T-helper 2 cell treated with Interferon-gamma antibody and Interleukin-4, amounts not matched to agents 5 μg/mL and 100 μg/mL, for 36 hours (primary cell): ENCODE data around the gene VPS18.

Source experiments
- DNase-seq: peaks from one replicate; pipeline ENCODE4 v3.0.0; 2021; ENCODE audit warnings: low spot score
- H3K27ac Mint-ChIP-seq: one replicate; pipeline ENCODE4 v1.8.0; 2021; ENCODE audit warnings: mild to moderate bottlenecking, mixed read lengths
- H3K27me3 Mint-ChIP-seq: one replicate; pipeline ENCODE4 v1.8.0; 2021; ENCODE audit warnings: low read depth, mixed read lengths
- H3K36me3 Mint-ChIP-seq: one replicate; pipeline ENCODE4 v1.8.0; 2021; ENCODE audit warnings: low read depth, mixed read lengths
- H3K4me1 Mint-ChIP-seq: one replicate; pipeline ENCODE4 v1.8.0; 2021; ENCODE audit warnings: low read depth, mixed read lengths
- H3K4me3 Mint-ChIP-seq: one replicate; pipeline ENCODE4 v1.8.0; 2022; ENCODE audit warnings: mild to moderate bottlenecking, moderate library complexity, mixed read lengths
- H3K9me3 Mint-ChIP-seq: one replicate; pipeline ENCODE4 v1.8.0; 2021; ENCODE audit warnings: mixed read lengths

The VPS18 gene

GRCh38 chr15:40936709-40937666 lies 42.7 kb downstream of the VPS18 start:
- Mint-ChIP-seq H3K27me3 (peaks cover 10% of the 10 kb centered on the region), H3K36me3 (no peaks in the 10 kb centered on the region), H3K27ac (no peak overlapping the region), H3K4me1 (peaks cover 13% of the 10 kb centered on the region), H3K9me3 (no peaks in the 10 kb centered on the region), H3K4me3 (no peak overlapping the region)
- no peak for DNase-seq

GRCh38 chr15:40937762-40938535 lies 43.7 kb downstream of the VPS18 start:
- H3K4me1 Mint-ChIP-seq = peaks cover 17% of the 10 kb centered on the region
- H3K27me3 Mint-ChIP-seq = peaks cover 5% of the 10 kb centered on the region
- H3K9me3 Mint-ChIP-seq = no peaks in the 10 kb centered on the region
- H3K36me3 Mint-ChIP-seq = no peaks in the 10 kb centered on the region
- no peak for DNase-seq
- no peak overlapping the region for H3K27ac Mint-ChIP-seq
- no peak overlapping the region for H3K4me3 Mint-ChIP-seq

- no peaks in the 10 kb centered on the region for H3K36me3 Mint-ChIP-seq
- H3K27ac Mint-ChIP-seq = no peak overlapping the region
- H3K27me3 Mint-ChIP-seq = peaks cover 2% of the 10 kb centered on the region
- peaks cover 21% of the 10 kb centered on the region for H3K4me1 Mint-ChIP-seq
- DNase-seq = no peak
- H3K4me3 Mint-ChIP-seq = no peak overlapping the region
- H3K9me3 Mint-ChIP-seq = no peaks in the 10 kb centered on the region
Measured at GRCh38 chr15:40938536-40938870, 44.3 kb downstream of the VPS18 start.

- no peaks in the 10 kb centered on the region for H3K9me3 Mint-ChIP-seq
- no peak overlapping the region for H3K27ac Mint-ChIP-seq
- DNase-seq = no peak
- H3K4me1 Mint-ChIP-seq = peaks cover 21% of the 10 kb centered on the region
- no peak overlapping the region for H3K4me3 Mint-ChIP-seq
- H3K36me3 Mint-ChIP-seq = no peaks in the 10 kb centered on the region
- no peaks in the 10 kb centered on the region for H3K27me3 Mint-ChIP-seq
Measured at GRCh38 chr15:40940296-40940801, 46.1 kb downstream of the VPS18 start.

DNA sequence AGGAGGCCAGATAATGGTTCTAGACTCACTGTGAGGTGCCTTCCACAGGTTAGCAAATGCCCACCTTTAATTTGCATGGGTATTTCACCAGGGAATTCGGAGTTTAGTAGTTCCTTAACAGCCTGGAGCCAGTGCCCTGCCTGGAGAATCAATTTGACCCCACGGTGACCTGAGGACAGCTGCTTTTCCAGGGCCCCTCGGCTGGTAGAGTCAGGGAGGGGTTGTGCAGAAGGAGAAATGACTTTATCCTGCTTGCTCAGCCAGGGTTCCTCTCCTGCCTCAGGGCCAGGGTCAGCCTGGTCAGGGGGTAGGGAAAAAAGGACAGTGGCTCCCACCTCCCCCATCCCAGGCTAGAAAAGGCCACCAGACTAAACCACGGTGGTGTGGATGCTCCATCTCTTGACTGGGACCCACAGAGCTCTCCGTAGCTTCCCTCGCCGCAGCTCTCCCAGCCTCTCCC lies 46.8 kb downstream of the VPS18 start:
- no peaks in the 10 kb centered on the region for H3K27me3 Mint-ChIP-seq
- H3K36me3 Mint-ChIP-seq = no peaks in the 10 kb centered on the region
- no peak for DNase-seq
- no peak overlapping the region for H3K27ac Mint-ChIP-seq
- no peaks in the 10 kb centered on the region for H3K9me3 Mint-ChIP-seq
- peak overlapping the region; percentile 14 for H3K4me3 Mint-ChIP-seq
- peaks cover 25% of the 10 kb centered on the region for H3K4me1 Mint-ChIP-seq

GRCh38 chr15:40941528-40942336 lies 47.5 kb downstream of the VPS18 start:
- peak overlapping the region; percentile 83 for H3K4me3 Mint-ChIP-seq
- H3K4me1 Mint-ChIP-seq = peaks cover 27% of the 10 kb centered on the region
- no peak overlapping the region for H3K27ac Mint-ChIP-seq
- peak; percentile 76 for DNase-seq
- no peaks in the 10 kb centered on the region for H3K9me3 Mint-ChIP-seq
- no peaks in the 10 kb centered on the region for H3K36me3 Mint-ChIP-seq
- H3K27me3 Mint-ChIP-seq = no peaks in the 10 kb centered on the region

GRCh38 chr15:40942337-40942854 lies 48.1 kb downstream of the VPS18 start:
- no peaks in the 10 kb centered on the region for H3K9me3 Mint-ChIP-seq
- no peaks in the 10 kb centered on the region for H3K27me3 Mint-ChIP-seq
- peak overlapping the region; percentile 83 for H3K4me3 Mint-ChIP-seq
- H3K4me1 Mint-ChIP-seq = peaks cover 27% of the 10 kb centered on the region
- no peaks in the 10 kb centered on the region for H3K36me3 Mint-ChIP-seq
- DNase-seq = no peak
- H3K27ac Mint-ChIP-seq = peak overlapping the region; percentile 43

DNA sequence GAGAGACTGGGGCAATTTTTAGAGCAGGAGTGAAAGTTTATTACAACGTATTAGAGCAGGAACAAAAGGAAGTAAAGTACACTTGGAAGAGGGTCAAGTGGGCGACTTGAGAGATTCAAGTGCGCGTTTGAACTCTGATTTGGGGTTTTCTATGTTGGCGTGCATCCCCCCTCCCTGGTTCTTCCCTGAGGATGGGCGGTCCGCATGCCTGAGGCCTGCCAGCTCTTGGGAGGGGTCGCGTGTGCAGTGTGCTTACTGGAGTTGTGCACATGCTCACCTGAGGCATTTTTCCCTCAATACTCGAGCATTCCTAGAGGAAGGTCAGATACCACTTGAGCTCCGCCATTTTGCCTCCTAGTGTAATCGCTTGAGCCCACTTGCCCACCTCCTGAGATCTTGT lies 48.6 kb downstream of the VPS18 start:
- Mint-ChIP-seq H3K9me3 (no peaks in the 10 kb centered on the region), H3K27me3 (no peaks in the 10 kb centered on the region), H3K4me3 (peak overlapping the region; percentile 83), H3K27ac (no peak overlapping the region), H3K4me1 (peaks cover 27% of the 10 kb centered on the region), H3K36me3 (no peaks in the 10 kb centered on the region)
- DNase-seq = no peak

DNA sequence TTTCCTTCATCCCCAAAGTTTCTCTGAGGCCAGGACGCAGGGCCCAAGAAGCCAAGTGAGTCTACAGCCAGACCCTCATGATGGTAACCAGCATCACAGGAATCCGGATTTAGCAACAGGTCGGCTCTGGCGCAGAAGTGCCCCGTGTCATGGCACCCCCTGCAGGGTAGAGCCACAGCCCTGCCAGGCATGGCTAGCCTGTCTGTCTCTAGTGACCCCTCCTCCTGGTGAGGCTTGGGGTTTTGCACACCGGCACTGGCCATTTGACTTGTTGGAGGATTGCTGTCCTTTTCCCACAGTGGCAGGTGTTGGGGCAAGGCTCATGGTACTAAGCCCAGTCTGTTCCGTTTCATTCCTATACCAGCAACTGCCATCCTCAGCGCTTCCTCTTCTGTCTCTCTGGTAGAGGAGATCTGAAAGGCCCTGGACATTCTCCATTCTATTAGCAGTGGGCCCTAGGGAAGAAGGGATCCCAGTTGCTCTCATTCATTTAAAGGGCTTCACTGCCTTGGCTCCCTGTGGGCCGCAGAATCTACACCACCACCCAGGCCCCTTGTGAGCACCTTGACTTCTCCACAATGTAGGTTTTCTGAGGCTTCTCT lies 49.6 kb downstream of the VPS18 start:
- Mint-ChIP-seq H3K4me3 (peak overlapping the region; percentile 83), H3K27me3 (no peaks in the 10 kb centered on the region), H3K4me1 (peaks cover 27% of the 10 kb centered on the region), H3K36me3 (no peaks in the 10 kb centered on the region), H3K27ac (no peak overlapping the region), H3K9me3 (no peaks in the 10 kb centered on the region)
- DNase-seq = no peak

GRCh38 chr15:40944510-40945296 lies 50.5 kb downstream of the VPS18 start:
- no peaks in the 10 kb centered on the region for H3K9me3 Mint-ChIP-seq
- no peak overlapping the region for H3K27ac Mint-ChIP-seq
- H3K4me3 Mint-ChIP-seq = peak overlapping the region; percentile 4
- no peaks in the 10 kb centered on the region for H3K36me3 Mint-ChIP-seq
- peaks cover 30% of the 10 kb centered on the region for H3K4me1 Mint-ChIP-seq
- no peak for DNase-seq
- no peaks in the 10 kb centered on the region for H3K27me3 Mint-ChIP-seq

GRCh38 chr15:40948706-40949473 lies 54.6 kb downstream of the VPS18 start:
- Mint-ChIP-seq H3K27ac (no peak overlapping the region), H3K4me1 (peaks cover 25% of the 10 kb centered on the region), H3K4me3 (no peak overlapping the region), H3K36me3 (no peaks in the 10 kb centered on the region), H3K9me3 (no peaks in the 10 kb centered on the region), H3K27me3 (no peaks in the 10 kb centered on the region)
- DNase-seq = no peak

- Mint-ChIP-seq H3K4me1 (peaks cover 33% of the 10 kb centered on the region), H3K27ac (no peak overlapping the region), H3K9me3 (no peaks in the 10 kb centered on the region), H3K27me3 (no peaks in the 10 kb centered on the region), H3K4me3 (no peak overlapping the region), H3K36me3 (no peaks in the 10 kb centered on the region)
- no peak for DNase-seq
Measured at GRCh38 chr15:40949756-40950207, 55.5 kb downstream of the VPS18 start.
